HEK293 (cell line): ENCODE data around the gene PPP2CA.

Source experiments
- CTCF ChIA-PET: fragments of 350-600 bp; formaldehyde crosslinking; extraction: SDS; loops from one replicate; lab custom pipeline; 2021; ENCODE audit warnings: antibody characterized with exemption; lab: Yijun Ruan, JAX
- POLR2A ChIA-PET: fragments of 300-600 bp; formaldehyde crosslinking; extraction: SDS; loops from one replicate; lab custom pipeline; 2020; ENCODE audit warnings: antibody characterized with exemption, inconsistent platforms; lab: Yijun Ruan, JAX
- H3K27ac ChIP-seq: fragments of 200-500 bp; sonication (Bioruptor generic); 2 replicates; pipeline ENCODE4 v1.5.1; 2014; ENCODE audit warnings: low read depth, low read length, control low read depth, inconsistent platforms; ENCODE audit errors: extremely low read depth
- H3K36me3 ChIP-seq, 2 experiments: fragments of 200-500 bp in 1 of 2; sonication (Bioruptor generic) in 1 of 2; 1 replicate in 1 of 2; 2 replicates in 1 of 2; pipeline ENCODE4 v1.5.1; 2014 to 2017; ENCODE audit warnings: inconsistent platforms in 2 of 2, low read length in 2 of 2; ENCODE audit not compliant: control insufficient read depth in 2 of 2, insufficient read depth in 1 of 2
- H3K4me1 ChIP-seq: fragments of 200-500 bp; sonication (Bioruptor generic); 2 replicates; pipeline ENCODE4 v1.5.1; 2014; ENCODE audit warnings: mild to moderate bottlenecking, low read length, inconsistent platforms; ENCODE audit not compliant: control insufficient read depth, insufficient read depth
- H3K4me3 ChIP-seq: 2 replicates; pipeline ENCODE4 v1.5.1; 2011; ENCODE audit warnings: low read depth, mild to moderate bottlenecking, control low read depth, low read length, moderate library complexity
- H3K9me3 ChIP-seq: fragments of 200-500 bp; sonication (Bioruptor generic); 2 replicates; pipeline ENCODE4 v1.5.1; 2014; ENCODE audit warnings: low read depth, low read length, inconsistent platforms; ENCODE audit not compliant: control insufficient read depth, insufficient read depth
- KLF1 ChIP-seq: fragments of 450-650 bp; formaldehyde crosslinking; IDR thresholded peaks from 2 replicates; pipeline ENCODE4 v1.5.1; 2016; ENCODE audit warnings: missing biosample characterization, missing genetic modification characterization
- KLF10 ChIP-seq: fragments of 450-650 bp; IDR thresholded peaks from 2 replicates; pipeline ENCODE4 v1.5.1; 2018; ENCODE audit warnings: missing biosample characterization, mild to moderate bottlenecking, missing genetic modification characterization
- YY1 ChIP-seq: fragments of 450-650 bp; formaldehyde crosslinking; IDR thresholded peaks from 2 replicates; pipeline ENCODE4 v1.5.1; 2018; ENCODE audit warnings: missing biosample characterization, missing genetic modification characterization
- ZFP37 ChIP-seq: fragments of 450-650 bp; formaldehyde crosslinking; IDR thresholded peaks from 2 replicates; pipeline ENCODE4 v1.5.1; 2016; ENCODE audit warnings: missing biosample characterization, missing genetic modification characterization
- ZFP41 ChIP-seq: fragments of 450-650 bp; formaldehyde crosslinking; IDR thresholded peaks from 2 replicates; pipeline ENCODE4 v1.5.1; 2016; ENCODE audit warnings: missing biosample characterization, missing genetic modification characterization, borderline replicate concordance
- ZNF174 ChIP-seq: fragments of 450-650 bp; formaldehyde crosslinking; IDR thresholded peaks from 2 replicates; pipeline ENCODE4 v1.5.0; 2017; ENCODE audit warnings: missing biosample characterization, mild to moderate bottlenecking, missing genetic modification characterization
- ZNF2 ChIP-seq: fragments of 450-650 bp; formaldehyde crosslinking; IDR thresholded peaks from 2 replicates; pipeline ENCODE4 v1.5.1; 2016; ENCODE audit warnings: missing biosample characterization, missing genetic modification characterization
- ZNF202 ChIP-seq: fragments of 450-650 bp; formaldehyde crosslinking; IDR thresholded peaks from 2 replicates; pipeline ENCODE4 v1.5.1; 2016; ENCODE audit warnings: missing biosample characterization, missing genetic modification characterization, borderline replicate concordance
- ZNF248 ChIP-seq: fragments of 450-650 bp; formaldehyde crosslinking; IDR thresholded peaks from 2 replicates; pipeline ENCODE4 v1.5.1; 2017; ENCODE audit warnings: missing biosample characterization, missing genetic modification characterization
- ZNF266 ChIP-seq: fragments of 450-650 bp; formaldehyde crosslinking; IDR thresholded peaks from 2 replicates; pipeline ENCODE4 v1.5.1; 2016; ENCODE audit warnings: missing biosample characterization, missing genetic modification characterization, low read depth
- ZNF423 ChIP-seq: fragments of 450-650 bp; formaldehyde crosslinking; IDR thresholded peaks from 2 replicates; pipeline ENCODE4 v1.5.1; 2016; ENCODE audit warnings: missing biosample characterization, missing genetic modification characterization
- ZNF529 ChIP-seq: fragments of 450-650 bp; formaldehyde crosslinking; IDR thresholded peaks from 2 replicates; pipeline ENCODE4 v1.5.1; 2017; ENCODE audit warnings: missing genetic modification characterization, missing biosample characterization; ENCODE audit not compliant: insufficient replicate concordance
- ZNF555 ChIP-seq: fragments of 450-650 bp; formaldehyde crosslinking; conservative IDR thresholded peaks from 2 replicates; pipeline ENCODE4 v1.5.1; 2017; ENCODE audit warnings: missing biosample characterization, mild to moderate bottlenecking, missing genetic modification characterization, inconsistent platforms
- ZNF585B ChIP-seq: fragments of 450-650 bp; formaldehyde crosslinking; IDR thresholded peaks from 2 replicates; pipeline ENCODE4 v1.5.1; 2016; ENCODE audit warnings: missing biosample characterization, missing genetic modification characterization
- ZNF610 ChIP-seq: fragments of 450-650 bp; formaldehyde crosslinking; IDR thresholded peaks from 2 replicates; pipeline ENCODE4 v1.5.1; 2016; ENCODE audit warnings: missing biosample characterization, missing genetic modification characterization, borderline replicate concordance
- ZNF791 ChIP-seq: fragments of 450-650 bp; formaldehyde crosslinking; IDR thresholded peaks from 2 replicates; pipeline ENCODE4 v1.5.1; 2016; ENCODE audit warnings: missing biosample characterization, missing genetic modification characterization
- ZNF792 ChIP-seq: fragments of 450-650 bp; formaldehyde crosslinking; IDR thresholded peaks from 2 replicates; pipeline ENCODE4 v1.5.1; 2016; ENCODE audit warnings: missing biosample characterization, missing genetic modification characterization
- TF ChIP-seq, protein P1 (sequence below): fragments of 450-650 bp; formaldehyde crosslinking; IDR thresholded peaks from 2 replicates; pipeline ENCODE4 v1.5.1; 2016; ENCODE audit warnings: missing biosample characterization, missing genetic modification characterization
- TF ChIP-seq, protein P2 (sequence below): fragments of 450-650 bp; formaldehyde crosslinking; IDR thresholded peaks from 2 replicates; pipeline ENCODE4 v1.5.1; 2016; ENCODE audit warnings: missing biosample characterization, missing genetic modification characterization
- TF ChIP-seq, protein P3 (sequence below): fragments of 450-650 bp; formaldehyde crosslinking; IDR thresholded peaks from 2 replicates; pipeline ENCODE4 v1.5.1; 2017; ENCODE audit warnings: missing biosample characterization, missing genetic modification characterization
- TF ChIP-seq, protein P4 (sequence below): fragments of 450-650 bp; formaldehyde crosslinking; IDR thresholded peaks from 2 replicates; pipeline ENCODE4 v1.5.1; 2016; ENCODE audit warnings: missing biosample characterization, missing genetic modification characterization
- TF ChIP-seq, protein P5 (sequence below): fragments of 450-650 bp; formaldehyde crosslinking; IDR thresholded peaks from 2 replicates; pipeline ENCODE4 v1.5.1; 2017; ENCODE audit warnings: missing biosample characterization, missing genetic modification characterization
- TF ChIP-seq, protein P6 (sequence below): fragments of 450-650 bp; formaldehyde crosslinking; IDR thresholded peaks from 2 replicates; pipeline ENCODE4 v1.5.1; 2016; ENCODE audit warnings: missing biosample characterization, missing genetic modification characterization

PPP2CA gene

DNA sequence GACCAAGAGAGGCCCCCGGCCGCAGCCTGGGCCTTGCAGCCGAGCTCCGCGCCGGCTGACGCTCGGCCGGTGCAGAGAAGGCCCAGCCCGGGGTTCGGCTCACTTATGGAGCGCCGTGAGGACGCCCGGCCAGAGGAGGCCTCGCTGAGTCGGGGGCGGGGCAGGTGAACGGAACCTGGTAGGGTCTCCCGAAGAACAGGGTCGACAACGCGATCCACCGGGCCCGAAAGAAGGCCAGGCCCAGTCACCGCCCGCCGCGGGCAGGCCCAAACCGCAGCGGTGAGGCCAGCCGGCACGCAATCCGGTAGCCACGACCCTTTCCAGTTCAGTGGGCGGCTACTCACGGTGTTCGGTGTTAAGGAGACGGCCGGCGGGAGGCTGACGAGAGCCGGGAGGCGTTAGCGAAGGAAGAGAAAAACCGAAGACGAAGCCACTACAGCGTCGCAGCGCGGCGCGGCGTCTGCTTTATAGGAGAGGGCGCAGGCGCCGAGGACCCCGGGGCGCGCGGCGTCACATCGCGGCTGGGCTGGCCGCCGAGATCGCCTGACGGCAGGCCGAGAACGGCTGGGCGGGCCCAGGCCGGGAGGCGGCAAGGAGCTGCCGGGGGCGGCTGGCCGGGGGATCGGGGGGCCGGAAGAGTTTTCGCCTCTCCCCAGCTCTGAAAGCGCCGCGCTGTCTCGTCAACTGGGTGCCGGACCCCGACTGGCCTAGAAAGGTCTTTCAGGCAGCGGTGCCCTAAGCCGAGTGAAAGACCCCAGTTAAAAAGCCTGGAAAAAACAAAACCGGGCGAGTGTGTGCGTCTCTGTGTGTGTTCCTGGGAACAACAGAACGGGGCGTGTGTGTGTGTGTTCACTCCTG, 49.1 kb downstream of the PPP2CA start, which contains the start of gene SKP1:
Gene SKP1 (minus strand): TSS at position 440 of the 858 bp plus-strand sequence. CDS start 2,928 bp downstream, outside the sequence.
- Histone ChIP-seq H3K4me1 (peaks cover 10% of the 10 kb centered on the region), H3K36me3 (peaks cover 15 to 20% of the 10 kb centered on the region in 2 experiments), H3K27ac (peak within 1 kb of the TSS; percentile 98), H3K4me3 (peak within 1 kb of the TSS; percentile 96), H3K9me3 (no peaks in the 10 kb centered on the region)
- ChIA-PET POLR2A (interaction anchor here (0.5 to 2.1 kb wide), 24 partner anchors 8 to 207 kb away, joined by 3 to 15 read pairs (median 4); partner anchors contain the start of genes PPP2CA and UBE2B), CTCF (interaction anchor here (0.5 to 0.8 kb wide), 4 partner anchors 10 to 251 kb away, joined by 3 to 4 read pairs (median 3); no protein-coding TSS in a partner anchor)
- TF ChIP-seq ZFP41 (tag by site-specific recombination) = no peak
- TF ChIP-seq KLF1 (tag by site-specific recombination) = peak; percentile 39; the same call in 1 of the 2 replicates
- no peak for TF ChIP-seq ZNF585B (tag by site-specific recombination)
- TF ChIP-seq ZNF529 (tag by site-specific recombination) = no peak
- no peak for TF ChIP-seq ZNF248 (tag by site-specific recombination)
- TF ChIP-seq ZNF791 (tag by site-specific recombination) = no peak; the same call in 1 of the 2 replicates
- no peak for TF ChIP-seq ZNF555 (tag by site-specific recombination)
- TF ChIP-seq ZNF174 (tag by site-specific recombination) = no peak
- TF ChIP-seq, protein P1, sequence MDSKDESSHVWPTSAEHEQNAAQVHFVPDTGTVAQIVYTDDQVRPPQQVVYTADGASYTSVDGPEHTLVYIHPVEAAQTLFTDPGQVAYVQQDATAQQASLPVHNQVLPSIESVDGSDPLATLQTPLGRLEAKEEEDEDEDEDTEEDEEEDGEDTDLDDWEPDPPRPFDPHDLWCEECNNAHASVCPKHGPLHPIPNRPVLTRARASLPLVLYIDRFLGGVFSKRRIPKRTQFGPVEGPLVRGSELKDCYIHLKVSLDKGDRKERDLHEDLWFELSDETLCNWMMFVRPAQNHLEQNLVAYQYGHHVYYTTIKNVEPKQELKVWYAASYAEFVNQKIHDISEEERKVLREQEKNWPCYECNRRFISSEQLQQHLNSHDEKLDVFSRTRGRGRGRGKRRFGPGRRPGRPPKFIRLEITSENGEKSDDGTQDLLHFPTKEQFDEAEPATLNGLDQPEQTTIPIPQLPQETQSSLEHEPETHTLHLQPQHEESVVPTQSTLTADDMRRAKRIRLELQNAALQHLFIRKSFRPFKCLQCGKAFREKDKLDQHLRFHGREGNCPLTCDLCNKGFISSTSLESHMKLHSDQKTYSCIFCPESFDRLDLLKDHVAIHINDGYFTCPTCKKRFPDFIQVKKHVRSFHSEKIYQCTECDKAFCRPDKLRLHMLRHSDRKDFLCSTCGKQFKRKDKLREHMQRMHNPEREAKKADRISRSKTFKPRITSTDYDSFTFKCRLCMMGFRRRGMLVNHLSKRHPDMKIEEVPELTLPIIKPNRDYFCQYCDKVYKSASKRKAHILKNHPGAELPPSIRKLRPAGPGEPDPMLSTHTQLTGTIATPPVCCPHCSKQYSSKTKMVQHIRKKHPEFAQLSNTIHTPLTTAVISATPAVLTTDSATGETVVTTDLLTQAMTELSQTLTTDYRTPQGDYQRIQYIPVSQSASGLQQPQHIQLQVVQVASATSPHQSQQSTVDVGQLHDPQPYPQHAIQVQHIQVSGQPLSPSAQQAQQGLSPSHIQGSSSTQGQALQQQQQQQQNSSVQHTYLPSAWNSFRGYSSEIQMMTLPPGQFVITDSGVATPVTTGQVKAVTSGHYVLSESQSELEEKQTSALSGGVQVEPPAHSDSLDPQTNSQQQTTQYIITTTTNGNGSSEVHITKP (tag by site-specific recombination) = peak; percentile 53; the same call in 1 of the 2 replicates
- TF ChIP-seq, protein P2, sequence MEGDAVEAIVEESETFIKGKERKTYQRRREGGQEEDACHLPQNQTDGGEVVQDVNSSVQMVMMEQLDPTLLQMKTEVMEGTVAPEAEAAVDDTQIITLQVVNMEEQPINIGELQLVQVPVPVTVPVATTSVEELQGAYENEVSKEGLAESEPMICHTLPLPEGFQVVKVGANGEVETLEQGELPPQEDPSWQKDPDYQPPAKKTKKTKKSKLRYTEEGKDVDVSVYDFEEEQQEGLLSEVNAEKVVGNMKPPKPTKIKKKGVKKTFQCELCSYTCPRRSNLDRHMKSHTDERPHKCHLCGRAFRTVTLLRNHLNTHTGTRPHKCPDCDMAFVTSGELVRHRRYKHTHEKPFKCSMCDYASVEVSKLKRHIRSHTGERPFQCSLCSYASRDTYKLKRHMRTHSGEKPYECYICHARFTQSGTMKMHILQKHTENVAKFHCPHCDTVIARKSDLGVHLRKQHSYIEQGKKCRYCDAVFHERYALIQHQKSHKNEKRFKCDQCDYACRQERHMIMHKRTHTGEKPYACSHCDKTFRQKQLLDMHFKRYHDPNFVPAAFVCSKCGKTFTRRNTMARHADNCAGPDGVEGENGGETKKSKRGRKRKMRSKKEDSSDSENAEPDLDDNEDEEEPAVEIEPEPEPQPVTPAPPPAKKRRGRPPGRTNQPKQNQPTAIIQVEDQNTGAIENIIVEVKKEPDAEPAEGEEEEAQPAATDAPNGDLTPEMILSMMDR (tag by site-specific recombination) = 0 out of 2 replicates have a peak, but pooled peaks have one; percentile 42
- peak; percentile 97 for TF ChIP-seq ZFP37
- 0 out of 2 replicates have a peak, but pooled peaks have one; percentile 18 for TF ChIP-seq ZNF423 (tag by site-specific recombination)
- peak; percentile 46; the same call in 1 of the 2 replicates for TF ChIP-seq KLF10 (tag by site-specific recombination)
- TF ChIP-seq, protein P3, sequence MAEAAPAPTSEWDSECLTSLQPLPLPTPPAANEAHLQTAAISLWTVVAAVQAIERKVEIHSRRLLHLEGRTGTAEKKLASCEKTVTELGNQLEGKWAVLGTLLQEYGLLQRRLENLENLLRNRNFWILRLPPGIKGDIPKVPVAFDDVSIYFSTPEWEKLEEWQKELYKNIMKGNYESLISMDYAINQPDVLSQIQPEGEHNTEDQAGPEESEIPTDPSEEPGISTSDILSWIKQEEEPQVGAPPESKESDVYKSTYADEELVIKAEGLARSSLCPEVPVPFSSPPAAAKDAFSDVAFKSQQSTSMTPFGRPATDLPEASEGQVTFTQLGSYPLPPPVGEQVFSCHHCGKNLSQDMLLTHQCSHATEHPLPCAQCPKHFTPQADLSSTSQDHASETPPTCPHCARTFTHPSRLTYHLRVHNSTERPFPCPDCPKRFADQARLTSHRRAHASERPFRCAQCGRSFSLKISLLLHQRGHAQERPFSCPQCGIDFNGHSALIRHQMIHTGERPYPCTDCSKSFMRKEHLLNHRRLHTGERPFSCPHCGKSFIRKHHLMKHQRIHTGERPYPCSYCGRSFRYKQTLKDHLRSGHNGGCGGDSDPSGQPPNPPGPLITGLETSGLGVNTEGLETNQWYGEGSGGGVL = no peak
- TF ChIP-seq, protein P4, sequence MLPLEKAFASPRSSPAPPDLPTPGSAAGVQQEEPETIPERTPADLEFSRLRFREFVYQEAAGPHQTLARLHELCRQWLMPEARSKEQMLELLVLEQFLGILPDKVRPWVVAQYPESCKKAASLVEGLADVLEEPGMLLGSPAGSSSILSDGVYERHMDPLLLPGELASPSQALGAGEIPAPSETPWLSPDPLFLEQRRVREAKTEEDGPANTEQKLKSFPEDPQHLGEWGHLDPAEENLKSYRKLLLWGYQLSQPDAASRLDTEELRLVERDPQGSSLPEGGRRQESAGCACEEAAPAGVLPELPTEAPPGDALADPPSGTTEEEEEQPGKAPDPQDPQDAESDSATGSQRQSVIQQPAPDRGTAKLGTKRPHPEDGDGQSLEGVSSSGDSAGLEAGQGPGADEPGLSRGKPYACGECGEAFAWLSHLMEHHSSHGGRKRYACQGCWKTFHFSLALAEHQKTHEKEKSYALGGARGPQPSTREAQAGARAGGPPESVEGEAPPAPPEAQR (tag by site-specific recombination) = no peak
- TF ChIP-seq YY1 (tag by site-specific recombination) = no peak; the same call in 1 of the 2 replicates
- TF ChIP-seq, protein P5, sequence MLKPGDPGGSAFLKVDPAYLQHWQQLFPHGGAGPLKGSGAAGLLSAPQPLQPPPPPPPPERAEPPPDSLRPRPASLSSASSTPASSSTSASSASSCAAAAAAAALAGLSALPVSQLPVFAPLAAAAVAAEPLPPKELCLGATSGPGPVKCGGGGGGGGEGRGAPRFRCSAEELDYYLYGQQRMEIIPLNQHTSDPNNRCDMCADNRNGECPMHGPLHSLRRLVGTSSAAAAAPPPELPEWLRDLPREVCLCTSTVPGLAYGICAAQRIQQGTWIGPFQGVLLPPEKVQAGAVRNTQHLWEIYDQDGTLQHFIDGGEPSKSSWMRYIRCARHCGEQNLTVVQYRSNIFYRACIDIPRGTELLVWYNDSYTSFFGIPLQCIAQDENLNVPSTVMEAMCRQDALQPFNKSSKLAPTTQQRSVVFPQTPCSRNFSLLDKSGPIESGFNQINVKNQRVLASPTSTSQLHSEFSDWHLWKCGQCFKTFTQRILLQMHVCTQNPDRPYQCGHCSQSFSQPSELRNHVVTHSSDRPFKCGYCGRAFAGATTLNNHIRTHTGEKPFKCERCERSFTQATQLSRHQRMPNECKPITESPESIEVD (tag by site-specific recombination) = no peak
- TF ChIP-seq ZNF792 (tag by site-specific recombination) = no peak
- TF ChIP-seq ZNF202 (tag by site-specific recombination) = no peak
- TF ChIP-seq ZNF610 (tag by site-specific recombination) = no peak
- no peak for TF ChIP-seq ZNF266 (tag by site-specific recombination)
- TF ChIP-seq, protein P6, sequence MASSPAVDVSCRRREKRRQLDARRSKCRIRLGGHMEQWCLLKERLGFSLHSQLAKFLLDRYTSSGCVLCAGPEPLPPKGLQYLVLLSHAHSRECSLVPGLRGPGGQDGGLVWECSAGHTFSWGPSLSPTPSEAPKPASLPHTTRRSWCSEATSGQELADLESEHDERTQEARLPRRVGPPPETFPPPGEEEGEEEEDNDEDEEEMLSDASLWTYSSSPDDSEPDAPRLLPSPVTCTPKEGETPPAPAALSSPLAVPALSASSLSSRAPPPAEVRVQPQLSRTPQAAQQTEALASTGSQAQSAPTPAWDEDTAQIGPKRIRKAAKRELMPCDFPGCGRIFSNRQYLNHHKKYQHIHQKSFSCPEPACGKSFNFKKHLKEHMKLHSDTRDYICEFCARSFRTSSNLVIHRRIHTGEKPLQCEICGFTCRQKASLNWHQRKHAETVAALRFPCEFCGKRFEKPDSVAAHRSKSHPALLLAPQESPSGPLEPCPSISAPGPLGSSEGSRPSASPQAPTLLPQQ = peak; percentile 72
- TF ChIP-seq ZNF2 (tag by site-specific recombination) = peak; percentile 98
